Thyroid gland (tissue), 4 donors: ENCODE measurements around the gene ATP5PB. TPM values are rescaled to one million over a fixed set of nuclear protein-coding genes. Genes with fewer than 3 reads are reported as not detected.

ENCODE experiments used
- DNase-seq, 2 donors: peaks; one replicate each; pipeline ENCODE4 v3.0.0-alpha.2; 2019
- H3K27ac ChIP-seq, 3 donors: fragments of 200-600 bp; sonication (generic); 1 replicate in 2 of 3; 2 replicates in 1 of 3; pipeline ENCODE4 v1.5.1; 2016 to 2019; ENCODE audit warnings: mild to moderate bottlenecking in 1 of 3, moderate library complexity in 1 of 3
- H3K27me3 ChIP-seq: fragments of 200-600 bp; sonication (generic); one replicate; pipeline ENCODE4 v1.5.1; 2019
- H3K36me3 ChIP-seq, 2 donors: fragments of 200-600 bp; sonication (generic); one replicate each; pipeline ENCODE4 v1.5.1; 2016 to 2019
- H3K4me1 ChIP-seq, 2 donors: fragments of 200-600 bp; sonication (generic); one replicate each; pipeline ENCODE4 v1.5.1; 2017 to 2019
- H3K4me3 ChIP-seq, 3 donors: fragments of 200-600 bp; sonication (generic); replicated peaks in 1 of 3; 1 replicate in 2 of 3; 2 replicates in 1 of 3; pipeline ENCODE4 v1.5.1; 2016; ENCODE audit warnings: mild to moderate bottlenecking in 1 of 3
- H3K9me3 ChIP-seq: fragments of 200-600 bp; sonication (generic); one replicate; pipeline ENCODE4 v1.5.1; 2017
- CTCF ChIP-seq, 6 experiments: fragments of 200-600 bp in 3 of 6; fragments of 450-650 bp in 3 of 6; sonication (generic) in 3 of 6; IDR thresholded peaks; one replicate each; pipeline ENCODE4 v1.5.1; 2016 to 2019; ENCODE audit warnings: antibody characterized with exemption in 6 of 6, mild to moderate bottlenecking in 2 of 6, inconsistent platforms in 1 of 6, moderate library complexity in 1 of 6
- POLR2A ChIP-seq, 2 donors: fragments of 450-650 bp; IDR thresholded peaks; one replicate each; pipeline ENCODE4 v1.6.1; 2017; ENCODE audit warnings: antibody characterized with exemption in 2 of 2, mild to moderate bottlenecking in 2 of 2, moderate library complexity in 1 of 2
- WGBS, 2 donors: methylation state at CpG; one replicate each; pipeline ENCODE4 v1.1.5; 2017; 5-methylcytosine and 5-hydroxymethylcytosine counted together
- intact Hi-C: fragments of 100-400 bp; cut with DNase I; formaldehyde crosslinking; loops from one replicate; pipeline ENCODE4 v1.15.1; 2023
- total RNA-seq, 4 donors: library from RNA; depleted of rRNA; stranded (reverse); fragments of >200 nt; gene quantifications; one replicate each; pipeline ENCODE4 v1.2.3, GENCODE V29; 2016

ATP5PB gene
- total RNA-seq, 4 donors from 2014 or later: 128 to 252 (median 193) TPM

- Histone ChIP-seq H3K36me3 (no peaks in the 10 kb centered on the region), H3K27ac (no peak overlapping the region), H3K9me3 (no peaks in the 10 kb centered on the region), H3K4me1 (no peaks in the 10 kb centered on the region), H3K4me3 (no peak overlapping the region), H3K27me3 (no peaks in the 10 kb centered on the region)
- intact Hi-C loops: no loop called here
- no peak for TF ChIP-seq CTCF (IDR thresholded peaks at IDR 0.05)
- no peak for TF ChIP-seq POLR2A (IDR thresholded peaks at IDR 0.05)
- peak; percentile 54 to 67 for DNase-seq
- WGBS, 2 donors: 0 to 9% methylated on average over 2 of the region's 2 CpGs
These were observed 42.9 kb upstream of the ATP5PB start for GRCh38 chr1:111406321-111406768.

GRCh38 chr1:111407301-111407700 is 42.0 kb upstream of the ATP5PB start:
- no peak for DNase-seq
- WGBS, 2 donors: 75 to 78% methylated on average over 6 of the region's 6 CpGs
- Histone ChIP-seq H3K9me3 (no peaks in the 10 kb centered on the region), H3K27ac (no peak overlapping the region), H3K27me3 (no peaks in the 10 kb centered on the region), H3K4me3 (no peak overlapping the region), H3K4me1 (no peaks in the 10 kb centered on the region), H3K36me3 (no peaks in the 10 kb centered on the region)
- intact Hi-C loops: no loop called here
- TF ChIP-seq POLR2A (IDR thresholded peaks at IDR 0.05) (no peak), CTCF (IDR thresholded peaks at IDR 0.05) (no peak)

- H3K4me1 ChIP-seq: no peaks in the 10 kb centered on the region
- no peak for TF ChIP-seq POLR2A (IDR thresholded peaks at IDR 0.05)
- TF ChIP-seq CTCF (IDR thresholded peaks at IDR 0.05): no peak
- no peak for DNase-seq
- H3K9me3 ChIP-seq: no peaks in the 10 kb centered on the region
- no peak overlapping the region for H3K4me3 ChIP-seq
- no peaks in the 10 kb centered on the region for H3K27me3 ChIP-seq
- H3K36me3 ChIP-seq: no peaks in the 10 kb centered on the region
- no peak overlapping the region for H3K27ac ChIP-seq
- intact Hi-C loops: no loop called here
- 83 to 86% methylated on average over 2 of the region's 2 CpGs for WGBS, 2 donors
These were observed 36.4 kb upstream of the ATP5PB start for GRCh38 chr1:111412839-111413238.

GRCh38 chr1:111414756-111415155 is 34.5 kb upstream of the ATP5PB start:
- no peak overlapping the region for H3K27ac ChIP-seq
- TF ChIP-seq CTCF (IDR thresholded peaks at IDR 0.05) (no peak), POLR2A (IDR thresholded peaks at IDR 0.05) (no peak)
- H3K9me3 ChIP-seq: no peaks in the 10 kb centered on the region
- WGBS, 2 donors: 63 to 88% methylated on average over 1 to 2 of the region's 2 CpGs
- DNase-seq: no peak
- H3K4me3 ChIP-seq: no peak overlapping the region
- H3K27me3 ChIP-seq: no peaks in the 10 kb centered on the region
- H3K36me3 ChIP-seq: no peaks in the 10 kb centered on the region
- intact Hi-C loops: no loop called here
- peaks cover 9 to 15% of the 10 kb centered on the region in 2 donors for H3K4me1 ChIP-seq

- no peaks in the 10 kb centered on the region for H3K36me3 ChIP-seq
- 92% methylated on average over 3 of the region's 3 CpGs for WGBS, 2 donors
- no peak for DNase-seq
- TF ChIP-seq CTCF (IDR thresholded peaks at IDR 0.05): no peak
- TF ChIP-seq POLR2A (IDR thresholded peaks at IDR 0.05): no peak
- H3K27ac ChIP-seq: no peak overlapping the region
- H3K4me3 ChIP-seq: no peak overlapping the region
- H3K9me3 ChIP-seq: no peaks in the 10 kb centered on the region
- H3K4me1 ChIP-seq: peaks cover 14 to 21% of the 10 kb centered on the region in 2 donors
- intact Hi-C loops: no loop called here
- H3K27me3 ChIP-seq: no peaks in the 10 kb centered on the region
These were observed 33.8 kb upstream of the ATP5PB start for GRCh38 chr1:111415461-111415860.
